Gastrocnemius medialis (tissue), 4 donors: ENCODE measurements around the gene ZCCHC24.

Experiments used
- CTCF ChIP-seq, 5 experiments: fragments of 450-650 bp in 3 of 5; fragments of 200-600 bp in 2 of 5; sonication (generic) in 2 of 5; IDR thresholded peaks in 4 of 5; conservative IDR thresholded peaks in 1 of 5; 1 replicate in 4 of 5; 2 replicates in 1 of 5; pipeline ENCODE4 v1.5.1; 2016 to 2019; ENCODE audit warnings: antibody characterized with exemption in 5 of 5, mild to moderate bottlenecking in 3 of 5, moderate library complexity in 3 of 5
- POLR2A ChIP-seq, 2 donors: fragments of 450-650 bp; IDR thresholded peaks; one replicate each; pipeline ENCODE4 v1.6.1; 2017; ENCODE audit warnings: antibody characterized with exemption in 2 of 2, mild to moderate bottlenecking in 2 of 2, moderate library complexity in 2 of 2

GRCh38 chr10:79398642-79399041, 46.8 kb downstream of the ZCCHC24 start:
- TF ChIP-seq CTCF (IDR thresholded peaks at IDR 0.05 in 4 of 5, conservative IDR thresholded peaks at IDR 0.05 in 1 of 5) (no peak), POLR2A (IDR thresholded peaks at IDR 0.05) (no peak)
